Neuron (in vitro differentiated cells): ENCODE results near the gene EIF2B5.
A peak's percentile ranks its signal among the peaks of the same experiment; 100 is the strongest.
"Not testable (repeated sequence)": the region's sequence is repeated elsewhere in the genome, so short reads cannot be mapped to it uniquely, and the experiment has no call there.

Experiments used
- H2AFZ ChIP-seq: one replicate; pipeline ENCODE4 v1.6.1; 2013; ENCODE audit warnings: low read depth, mild to moderate bottlenecking, inconsistent platforms, low read length, moderate library complexity
- H3K27me3 ChIP-seq: one replicate; pipeline ENCODE4 v1.6.1; 2013; ENCODE audit warnings: low read length; ENCODE audit not compliant: insufficient read depth
- H3K36me3 ChIP-seq: one replicate; pipeline ENCODE4 v1.6.1; 2013; ENCODE audit warnings: low read length; ENCODE audit not compliant: insufficient read depth
- H3K4me1 ChIP-seq: one replicate; pipeline ENCODE4 v1.6.1; 2013; ENCODE audit warnings: low read length; ENCODE audit not compliant: insufficient read depth
- H3K4me3 ChIP-seq: 2 replicates; pipeline ENCODE4 v1.5.1; 2013; ENCODE audit warnings: mild to moderate bottlenecking, low read length, moderate library complexity
- H3K9me3 ChIP-seq: one replicate; pipeline ENCODE4 v1.6.1; 2013; ENCODE audit warnings: low read length

EIF2B5 gene

GRCh38 chr3:184155644-184156521, 20.7 kb downstream of the EIF2B5 start:
- no peaks in the 10 kb centered on the region for H3K27me3 ChIP-seq
- H3K4me1 ChIP-seq, result peaks cover 21% of the 10 kb centered on the region
- peak overlapping the region; percentile 24 for H2AFZ ChIP-seq
- H3K4me3 ChIP-seq, result peak overlapping the region; percentile 89
- H3K9me3 ChIP-seq, result no peaks in the 10 kb centered on the region
- no peaks in the 10 kb centered on the region for H3K36me3 ChIP-seq

DNA sequence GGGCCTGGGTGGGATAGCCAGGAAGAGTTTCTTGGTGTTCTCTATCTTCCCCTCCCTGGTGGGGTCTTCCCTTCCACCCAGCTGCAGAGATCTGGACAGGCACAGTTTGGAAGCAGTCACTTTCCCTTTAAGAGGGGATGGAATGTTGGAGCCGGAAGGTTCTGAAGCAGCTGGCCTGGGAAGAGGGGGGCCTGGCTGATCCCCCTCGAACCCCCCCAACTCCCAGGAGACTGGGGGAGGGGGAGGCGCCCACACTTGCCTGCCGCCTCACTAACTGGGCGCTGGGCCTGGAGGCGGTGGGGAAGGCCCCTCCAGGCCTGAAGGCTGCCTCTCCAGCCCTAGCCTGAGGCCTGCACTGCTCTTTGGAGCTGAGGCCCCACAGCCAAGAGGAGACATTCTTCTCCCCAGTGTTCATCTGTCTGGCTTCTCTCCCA, 21.4 kb downstream of the EIF2B5 start:
- Histone ChIP-seq H3K4me3 (peak overlapping the region; percentile 89), H3K4me1 (peaks cover 21% of the 10 kb centered on the region), H3K9me3 (no peaks in the 10 kb centered on the region), H3K36me3 (no peaks in the 10 kb centered on the region), H3K27me3 (no peaks in the 10 kb centered on the region), H2AFZ (no peak overlapping the region)

DNA sequence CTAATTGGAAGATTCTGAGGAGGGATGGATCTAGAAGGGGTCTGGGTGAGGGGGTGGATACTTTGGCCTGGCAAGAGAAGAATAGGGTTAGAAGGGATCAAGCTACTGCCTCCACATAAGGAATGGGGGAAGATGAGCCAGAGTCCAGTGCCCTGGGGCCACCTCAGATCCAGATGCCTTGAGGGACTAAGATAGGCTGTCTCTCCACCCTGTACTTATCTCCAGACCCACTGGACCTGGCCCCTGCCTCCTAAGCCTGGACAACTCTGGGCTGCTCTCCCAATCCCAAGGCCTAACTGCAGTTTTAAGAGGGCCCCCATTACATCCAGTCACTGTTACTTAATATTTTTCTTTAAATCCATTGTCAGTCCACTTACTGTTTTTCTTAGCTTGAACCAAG, 22.0 kb downstream of the EIF2B5 start:
- Histone ChIP-seq H3K4me1 (peaks cover 21% of the 10 kb centered on the region), H3K36me3 (peaks cover 2% of the 10 kb centered on the region), H3K9me3 (no peaks in the 10 kb centered on the region), H3K4me3 (peak overlapping the region; percentile 89), H2AFZ (no peak overlapping the region), H3K27me3 (no peaks in the 10 kb centered on the region)

GRCh38 chr3:184158404-184158803, 23.2 kb downstream of the EIF2B5 start:
- H3K27me3 ChIP-seq, result no peaks in the 10 kb centered on the region
- H3K4me1 ChIP-seq, result peaks cover 21% of the 10 kb centered on the region
- H2AFZ ChIP-seq, result no peak overlapping the region
- H3K36me3 ChIP-seq, result peaks cover 6% of the 10 kb centered on the region
- H3K9me3 ChIP-seq, result no peaks in the 10 kb centered on the region
- H3K4me3 ChIP-seq, result no peak overlapping the region

DNA sequence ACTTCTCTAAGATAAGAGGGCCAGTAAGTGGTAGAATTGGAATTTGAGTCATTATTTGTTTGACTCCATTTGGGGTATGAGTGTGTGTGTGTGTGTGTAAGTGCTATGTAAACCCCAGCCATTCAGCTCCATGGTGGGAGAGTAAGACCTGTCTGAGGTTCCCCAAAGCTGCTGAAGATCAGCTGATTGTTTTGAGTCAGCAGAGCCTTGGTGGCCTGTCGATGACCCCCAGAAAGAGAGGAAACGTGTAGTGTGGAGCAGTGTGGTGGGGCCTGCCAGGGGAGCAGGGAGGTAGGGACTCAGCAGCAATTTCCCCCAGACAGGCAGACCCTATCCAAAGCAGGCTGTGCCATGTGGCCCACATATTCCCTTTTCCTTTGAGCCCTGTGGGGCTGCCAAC, 25.3 kb downstream of the EIF2B5 start:
- Histone ChIP-seq H3K4me1 (peaks cover 16% of the 10 kb centered on the region), H3K36me3 (peaks cover 26% of the 10 kb centered on the region), H2AFZ (no peak overlapping the region), H3K27me3 (no peaks in the 10 kb centered on the region), H3K9me3 (no peaks in the 10 kb centered on the region), H3K4me3 (no peak overlapping the region)

- H3K27me3 ChIP-seq, H2AFZ ChIP-seq, H3K4me3 ChIP-seq, H3K4me1 ChIP-seq, H3K9me3 ChIP-seq: not testable (repeated sequence)
- peaks cover 48% of the 10 kb centered on the region for H3K36me3 ChIP-seq
Measured at GRCh38 chr3:184162571-184163070, 27.5 kb downstream of the EIF2B5 start.

DNA sequence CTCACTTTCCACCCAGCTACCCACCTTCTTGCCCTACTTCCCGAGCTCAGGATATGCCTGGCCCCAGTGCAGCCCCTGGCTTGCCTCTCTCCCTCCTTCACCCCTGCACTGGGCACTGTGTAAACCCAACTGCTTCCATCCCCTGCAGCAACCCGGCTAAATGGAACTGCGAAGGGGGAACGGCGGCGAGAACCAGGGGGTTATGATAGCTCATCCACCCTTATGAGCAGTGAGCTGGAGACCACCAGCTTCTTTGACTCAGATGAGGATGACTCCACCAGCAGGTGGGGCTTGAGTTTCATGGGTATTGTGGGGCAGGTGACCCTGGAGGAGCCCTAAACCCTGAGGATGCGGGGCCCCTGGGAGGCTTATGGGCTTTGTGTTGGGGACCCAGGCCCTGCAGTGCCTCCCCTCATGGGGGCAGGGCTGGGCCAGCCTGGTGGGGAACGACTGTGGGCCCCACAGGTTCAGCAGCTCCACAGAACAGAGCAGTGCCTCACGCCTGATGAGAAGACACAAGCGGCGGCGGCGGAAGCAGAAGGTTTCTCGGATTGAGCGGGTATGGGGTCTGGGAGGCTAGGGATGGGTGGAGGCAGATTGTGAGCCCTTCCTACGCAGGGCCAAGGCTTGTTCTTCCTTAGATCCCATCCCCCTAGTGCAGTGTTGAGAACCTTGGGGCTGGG, 29.6 kb downstream of the EIF2B5 start:
- Histone ChIP-seq H2AFZ (no peak overlapping the region), H3K4me1 (no peaks in the 10 kb centered on the region), H3K36me3 (peaks cover 66% of the 10 kb centered on the region), H3K27me3 (no peaks in the 10 kb centered on the region), H3K4me3 (no peak overlapping the region), H3K9me3 (no peaks in the 10 kb centered on the region)

DNA sequence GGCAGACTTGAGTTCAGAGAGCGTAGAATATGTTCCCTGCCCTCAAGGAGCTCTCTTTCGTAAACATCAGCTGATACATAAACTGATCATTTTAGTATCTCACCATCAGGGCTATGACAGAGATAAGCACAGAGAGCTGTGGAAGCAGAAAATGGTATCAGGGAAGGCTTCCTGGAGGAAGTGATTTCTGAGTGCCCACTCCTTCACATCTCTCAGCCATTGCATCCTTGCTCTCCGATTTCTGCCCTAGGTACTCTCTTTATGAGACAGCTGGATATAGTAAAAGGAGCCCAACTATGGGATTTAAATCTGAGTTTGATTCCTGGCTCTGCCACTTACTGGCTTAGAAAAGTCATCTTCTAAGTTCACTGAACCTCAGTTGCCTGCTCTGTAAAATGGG, 30.4 kb downstream of the EIF2B5 start:
- no peaks in the 10 kb centered on the region for H3K27me3 ChIP-seq
- no peaks in the 10 kb centered on the region for H3K9me3 ChIP-seq
- H3K4me3 ChIP-seq, result no peak overlapping the region
- no peaks in the 10 kb centered on the region for H3K4me1 ChIP-seq
- H2AFZ ChIP-seq, result no peak overlapping the region
- H3K36me3 ChIP-seq, result peaks cover 71% of the 10 kb centered on the region

DNA sequence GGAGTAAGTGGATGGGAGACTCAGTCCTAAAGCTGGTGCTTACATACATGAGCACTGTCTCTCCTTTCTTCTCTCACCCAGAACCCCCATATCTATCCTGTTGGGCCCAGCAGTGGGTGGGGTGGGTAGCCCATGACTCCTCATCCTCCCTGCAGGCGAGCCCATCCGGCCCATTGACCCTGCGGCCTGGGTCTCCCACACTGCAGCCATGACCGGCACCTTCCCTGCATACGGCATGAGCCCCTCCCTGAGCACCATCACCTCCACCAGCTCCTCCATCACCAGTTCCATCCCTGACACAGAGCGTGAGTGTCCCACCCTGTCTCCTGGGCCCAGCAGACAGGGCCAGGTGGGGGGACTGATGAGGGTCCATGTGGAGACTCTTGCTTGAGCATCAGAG, 31.5 kb downstream of the EIF2B5 start:
- Histone ChIP-seq H3K27me3 (no peaks in the 10 kb centered on the region), H2AFZ (no peak overlapping the region), H3K36me3 (peaks cover 82% of the 10 kb centered on the region), H3K9me3 (no peaks in the 10 kb centered on the region), H3K4me1 (no peaks in the 10 kb centered on the region), H3K4me3 (no peak overlapping the region)

DNA sequence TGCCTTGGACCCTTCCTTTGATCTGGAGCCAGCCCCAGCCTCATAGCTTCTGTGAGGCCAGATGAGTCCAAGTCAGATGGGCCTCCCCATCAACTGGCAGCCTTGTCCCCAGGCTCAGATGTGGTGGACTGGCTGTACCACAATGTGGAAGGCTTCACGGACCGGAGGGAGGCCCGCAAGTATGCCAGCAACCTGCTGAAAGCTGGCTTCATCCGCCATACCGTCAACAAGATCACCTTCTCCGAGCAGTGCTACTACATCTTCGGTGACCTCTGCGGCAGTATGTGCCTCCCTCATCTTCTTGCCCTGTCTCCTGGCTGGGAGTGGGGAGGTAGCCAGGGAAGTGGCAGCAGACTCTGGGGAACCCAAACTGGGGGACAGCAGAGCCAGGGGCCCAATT, 32.6 kb downstream of the EIF2B5 start:
- H3K27me3 ChIP-seq, result no peaks in the 10 kb centered on the region
- H3K4me1 ChIP-seq, result no peaks in the 10 kb centered on the region
- no peak overlapping the region for H2AFZ ChIP-seq
- peaks cover 81% of the 10 kb centered on the region for H3K36me3 ChIP-seq
- no peaks in the 10 kb centered on the region for H3K9me3 ChIP-seq
- H3K4me3 ChIP-seq, result no peak overlapping the region

GRCh38 chr3:184168363-184169120, 33.4 kb downstream of the EIF2B5 start:
- Histone ChIP-seq H3K9me3 (no peaks in the 10 kb centered on the region), H3K4me1 (no peaks in the 10 kb centered on the region), H3K27me3 (no peaks in the 10 kb centered on the region), H2AFZ (no peak overlapping the region), H3K4me3 (no peak overlapping the region), H3K36me3 (peaks cover 80% of the 10 kb centered on the region)

- peaks cover 4% of the 10 kb centered on the region for H3K4me1 ChIP-seq
- no peak overlapping the region for H3K4me3 ChIP-seq
- H2AFZ ChIP-seq, result no peak overlapping the region
- no peaks in the 10 kb centered on the region for H3K27me3 ChIP-seq
- H3K9me3 ChIP-seq, result no peaks in the 10 kb centered on the region
- H3K36me3 ChIP-seq, result peaks cover 63% of the 10 kb centered on the region
Measured at GRCh38 chr3:184169896-184170875, 35.0 kb downstream of the EIF2B5 start.
